Measurements from ENCODE around the gene HMGN4. TPM values are rescaled to one million over a fixed set of nuclear protein-coding genes. Genes with fewer than 3 reads are reported as not detected.

The HMGN4 gene
- polyA plus RNA-seq, 3 donors: 28.1 to 116 (median 91.3) TPM

- H3K9me3 Mint-ChIP-seq: peaks cover 0 to 2% (median 0%) of the 10 kb centered on the region in 7 donors
- no peak for DNase-seq
- no peak overlapping the region for H3K9ac ChIP-seq (ENCODE audit: insufficient read depth, low read length, poor library complexity, severe bottlenecking)
- H3K27ac ChIP-seq (ENCODE audit: low read depth in 1 of 2, low read length in 2 of 2): no peak overlapping the region
- no peak for TF ChIP-seq CTCF (IDR thresholded peaks at IDR 0.05)
- WGBS (ENCODE audit: insufficient coverage): 60% methylated on average over 11 of the region's 16 CpGs
- no peak overlapping the region for H3K4me3 ChIP-seq (replicated peaks in 1 of 3; ENCODE audit: low read depth in 2 of 3, low read length in 3 of 3)
- no peaks in the 10 kb centered on the region for H3K36me3 ChIP-seq (replicated peaks in 1 of 2; ENCODE audit: control insufficient read depth in 1 of 2, insufficient read depth in 2 of 2, low read length in 2 of 2)
- no peak overlapping the region for H2AFZ ChIP-seq (ENCODE audit: insufficient read depth, low read depth, low read length, poor library complexity, severe bottlenecking)
- H3K79me2 ChIP-seq (ENCODE audit: insufficient read depth, low read length): no peaks in the 10 kb centered on the region
- no peak overlapping the region for H3K4me2 ChIP-seq (replicated peaks; ENCODE audit: extremely low read depth, low read length, poor library complexity, severe bottlenecking)
- H3K4me1 Mint-ChIP-seq: peaks cover 3% of the 10 kb centered on the region
- H4K20me1 ChIP-seq (ENCODE audit: insufficient read depth, low read length): no peaks in the 10 kb centered on the region
- intact Hi-C loops (cut with micrococcal nuclease): loop anchor here in 1 of 2 donors (10.0 kb wide), 2 partner anchors 222 to 1198 kb away; no protein-coding TSS in a partner anchor
- H3K27ac Mint-ChIP-seq: no peak overlapping the region
- H3K27me3 ChIP-seq (ENCODE audit: control insufficient read depth in 2 of 2, insufficient read depth in 2 of 2, low read length in 2 of 2): peaks cover 0 to 2% of the 10 kb centered on the region in 2 donors
- H3K27me3 Mint-ChIP-seq (ENCODE audit: low read depth in 3 of 3): peaks cover 0 to 5% (median 0%) of the 10 kb centered on the region in 3 donors
- no peaks in the 10 kb centered on the region for H3K9me3 ChIP-seq (replicated peaks in 1 of 2; ENCODE audit: control insufficient read depth in 1 of 2, insufficient read depth in 1 of 2, low read length in 2 of 2)
- no peaks in the 10 kb centered on the region for H3K36me3 Mint-ChIP-seq
- peaks cover 27 to 29% of the 10 kb centered on the region in 2 donors for H3K4me1 ChIP-seq (ENCODE audit: control insufficient read depth in 1 of 2, insufficient read depth in 2 of 2, low read length in 2 of 2)
- no peak overlapping the region for H3K4me3 Mint-ChIP-seq
Observed at GRCh38 chr6:26556263-26557070, 18.3 kb downstream of the HMGN4 start.

GRCh38 chr6:26561533-26562466 lies 23.6 kb downstream of the HMGN4 start:
- Histone ChIP-seq H3K4me3 (replicated peaks in 1 of 3; ENCODE audit: low read depth in 2 of 3, low read length in 3 of 3) (no peak overlapping the region), H3K4me1 (ENCODE audit: control insufficient read depth in 1 of 2, insufficient read depth in 2 of 2, low read length in 2 of 2) (no peaks in the 10 kb centered on the region), H3K27ac (ENCODE audit: low read depth in 1 of 2, low read length in 2 of 2) (no peak overlapping the region), H3K27me3 (ENCODE audit: control insufficient read depth in 2 of 2, insufficient read depth in 2 of 2, low read length in 2 of 2) (peaks cover 0 to 2% of the 10 kb centered on the region in 2 donors), H3K9me3 (replicated peaks in 1 of 2; ENCODE audit: control insufficient read depth in 1 of 2, insufficient read depth in 1 of 2, low read length in 2 of 2) (no peaks in the 10 kb centered on the region), H3K79me2 (ENCODE audit: insufficient read depth, low read length) (no peaks in the 10 kb centered on the region), H3K9ac (ENCODE audit: insufficient read depth, low read length, poor library complexity, severe bottlenecking) (no peak overlapping the region), H4K20me1 (ENCODE audit: insufficient read depth, low read length) (no peaks in the 10 kb centered on the region), H3K36me3 (replicated peaks in 1 of 2; ENCODE audit: control insufficient read depth in 1 of 2, insufficient read depth in 2 of 2, low read length in 2 of 2) (no peaks in the 10 kb centered on the region), H2AFZ (ENCODE audit: insufficient read depth, low read depth, low read length, poor library complexity, severe bottlenecking) (no peak overlapping the region), H3K4me2 (replicated peaks; ENCODE audit: extremely low read depth, low read length, poor library complexity, severe bottlenecking) (no peak overlapping the region)
- TF ChIP-seq CTCF (IDR thresholded peaks at IDR 0.05): no peak
- Mint-ChIP-seq H3K36me3 (no peaks in the 10 kb centered on the region), H3K27ac (no peak overlapping the region), H3K4me1 (no peaks in the 10 kb centered on the region), H3K4me3 (no peak overlapping the region), H3K9me3 (peaks cover 0 to 4% (median 0%) of the 10 kb centered on the region in 7 donors), H3K27me3 (ENCODE audit: low read depth in 3 of 3) (peaks cover 1 to 2% (median 1%) of the 10 kb centered on the region in 3 donors)
- DNase-seq: no peak
- intact Hi-C loops (cut with micrococcal nuclease): no loop called here
- WGBS (ENCODE audit: insufficient coverage): 95% methylated on average over 4 of the region's 17 CpGs

Measured in CD14-positive monocyte (primary cell).